ENCODE measurements around the gene SLC20A1.
A peak's percentile ranks its signal among the peaks of the same experiment; 100 is the strongest.
"Not testable (repeated sequence)": the region's sequence is repeated elsewhere in the genome, so short reads cannot be mapped to it uniquely, and the experiment has no call there.

The SLC20A1 gene, protein sequence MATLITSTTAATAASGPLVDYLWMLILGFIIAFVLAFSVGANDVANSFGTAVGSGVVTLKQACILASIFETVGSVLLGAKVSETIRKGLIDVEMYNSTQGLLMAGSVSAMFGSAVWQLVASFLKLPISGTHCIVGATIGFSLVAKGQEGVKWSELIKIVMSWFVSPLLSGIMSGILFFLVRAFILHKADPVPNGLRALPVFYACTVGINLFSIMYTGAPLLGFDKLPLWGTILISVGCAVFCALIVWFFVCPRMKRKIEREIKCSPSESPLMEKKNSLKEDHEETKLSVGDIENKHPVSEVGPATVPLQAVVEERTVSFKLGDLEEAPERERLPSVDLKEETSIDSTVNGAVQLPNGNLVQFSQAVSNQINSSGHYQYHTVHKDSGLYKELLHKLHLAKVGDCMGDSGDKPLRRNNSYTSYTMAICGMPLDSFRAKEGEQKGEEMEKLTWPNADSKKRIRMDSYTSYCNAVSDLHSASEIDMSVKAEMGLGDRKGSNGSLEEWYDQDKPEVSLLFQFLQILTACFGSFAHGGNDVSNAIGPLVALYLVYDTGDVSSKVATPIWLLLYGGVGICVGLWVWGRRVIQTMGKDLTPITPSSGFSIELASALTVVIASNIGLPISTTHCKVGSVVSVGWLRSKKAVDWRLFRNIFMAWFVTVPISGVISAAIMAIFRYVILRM

GRCh38 chr2:112645310-112646101 lies at the start of gene SLC20A1:
Gene SLC20A1, plus strand, starts transcription at chr2:112645939. Its CDS starts 890 bp downstream, at chr2:112646829.
- peak; percentile 96 to 99 (median 98) for DNase-seq (ENCODE audit: low read depth in 3 of 3, low spot score in 1 of 3)

- no peak for DNase-seq (ENCODE audit: low read depth in 3 of 3, low spot score in 1 of 3)
These were observed 48.0 kb upstream of the SLC20A1 start for GRCh38 chr2:112597537-112598322.

- no peak for DNase-seq (ENCODE audit: low read depth in 3 of 3, low spot score in 1 of 3)
These were observed 45.1 kb upstream of the SLC20A1 start for GRCh38 chr2:112600634-112601033.

GRCh38 chr2:112601754-112602153 lies 44.0 kb upstream of the SLC20A1 start:
- DNase-seq (ENCODE audit: low read depth in 3 of 3, low spot score in 1 of 3) = no peak

GRCh38 chr2:112602917-112603316 lies 42.8 kb upstream of the SLC20A1 start:
- no peak for DNase-seq (ENCODE audit: low read depth in 3 of 3, low spot score in 1 of 3)

DNA sequence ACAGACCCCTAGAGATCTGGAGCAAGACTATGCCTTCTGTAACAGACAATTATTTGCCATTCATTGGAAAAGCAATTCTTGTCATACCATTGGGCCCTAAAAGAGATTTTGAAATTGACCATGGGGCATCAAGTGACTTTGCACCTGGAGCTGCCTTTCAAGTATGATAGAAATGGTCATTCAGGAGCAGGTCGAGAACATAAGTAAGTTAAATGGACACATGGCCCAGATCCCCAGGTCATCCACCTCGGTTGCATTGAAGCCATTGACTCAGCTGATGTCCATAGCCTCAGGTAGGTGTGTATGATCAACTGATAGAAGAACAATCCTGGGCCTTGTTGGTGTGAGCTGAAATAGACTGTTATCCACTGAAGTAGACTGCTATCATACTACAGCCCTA lies 42.0 kb upstream of the SLC20A1 start:
- DNase-seq (ENCODE audit: low read depth in 3 of 3, low spot score in 1 of 3) = no peak

GRCh38 chr2:112604952-112605351 lies 40.8 kb upstream of the SLC20A1 start:
- DNase-seq (ENCODE audit: low read depth in 3 of 3, low spot score in 1 of 3) = no peak

GRCh38 chr2:112605926-112606325 lies 39.8 kb upstream of the SLC20A1 start:
- DNase-seq (ENCODE audit: low read depth in 3 of 3, low spot score in 1 of 3) = no peak

GRCh38 chr2:112606547-112606946 lies 39.2 kb upstream of the SLC20A1 start:
- no peak for DNase-seq (ENCODE audit: low read depth in 3 of 3, low spot score in 1 of 3)

- DNase-seq (ENCODE audit: low read depth in 3 of 3, low spot score in 1 of 3) = no peak
These were observed 37.9 kb upstream of the SLC20A1 start for GRCh38 chr2:112607680-112608438.

DNA sequence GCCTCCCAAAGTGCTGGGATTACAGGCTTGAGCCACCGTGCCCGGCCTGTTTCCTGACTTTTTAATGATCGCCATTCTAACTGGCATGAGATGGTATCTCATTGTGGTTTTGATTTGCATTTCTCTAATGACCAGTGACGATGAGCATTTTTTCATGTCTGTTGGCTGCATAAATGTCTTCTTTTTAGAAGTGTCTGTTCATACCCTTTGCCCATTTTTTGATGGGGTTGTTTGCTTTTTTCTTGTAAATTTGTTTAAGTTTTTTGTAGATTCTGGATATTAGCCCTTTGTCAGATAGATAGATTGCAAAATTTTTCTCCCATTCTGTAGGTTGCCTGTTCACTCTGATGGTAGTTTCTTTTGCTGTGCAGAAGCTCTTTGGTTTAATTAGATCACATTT lies 36.4 kb upstream of the SLC20A1 start:
- DNase-seq (ENCODE audit: low read depth in 3 of 3, low spot score in 1 of 3) = not testable (repeated sequence)

GRCh38 chr2:112612283-112612682 lies 33.5 kb upstream of the SLC20A1 start:
- DNase-seq (ENCODE audit: low read depth in 3 of 3, low spot score in 1 of 3) = not testable (repeated sequence)

GRCh38 chr2:112614201-112614840 lies 31.4 kb upstream of the SLC20A1 start:
- no peak for DNase-seq (ENCODE audit: low read depth in 3 of 3, low spot score in 1 of 3)

GRCh38 chr2:112615051-112615450 lies 30.7 kb upstream of the SLC20A1 start:
- DNase-seq (ENCODE audit: low read depth in 3 of 3, low spot score in 1 of 3) = no peak

- not testable (repeated sequence) for DNase-seq (ENCODE audit: low read depth in 3 of 3, low spot score in 1 of 3)
These were observed 29.9 kb upstream of the SLC20A1 start for GRCh38 chr2:112615798-112616197.

DNA sequence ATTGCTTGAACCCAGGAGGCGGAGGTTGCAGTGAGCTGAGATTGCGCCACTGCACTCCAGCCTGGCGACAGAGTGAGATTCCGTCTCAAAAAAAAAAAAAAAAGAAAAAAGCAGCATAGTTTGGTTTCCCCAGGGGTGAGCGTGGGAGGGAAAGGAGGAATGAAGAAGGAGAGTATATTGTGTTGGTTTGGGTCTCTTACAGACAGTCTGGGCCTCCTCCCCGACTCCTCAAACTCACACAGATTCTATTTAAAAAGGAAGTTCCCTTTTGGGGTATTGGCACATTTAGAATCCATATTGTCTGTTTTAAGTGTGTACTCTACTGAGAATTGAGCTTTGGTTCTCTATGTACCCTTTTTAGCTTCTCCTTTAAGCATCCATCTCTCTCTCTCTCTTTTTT lies 27.4 kb upstream of the SLC20A1 start:
- DNase-seq (ENCODE audit: low read depth in 3 of 3, low spot score in 1 of 3) = no peak

DNA sequence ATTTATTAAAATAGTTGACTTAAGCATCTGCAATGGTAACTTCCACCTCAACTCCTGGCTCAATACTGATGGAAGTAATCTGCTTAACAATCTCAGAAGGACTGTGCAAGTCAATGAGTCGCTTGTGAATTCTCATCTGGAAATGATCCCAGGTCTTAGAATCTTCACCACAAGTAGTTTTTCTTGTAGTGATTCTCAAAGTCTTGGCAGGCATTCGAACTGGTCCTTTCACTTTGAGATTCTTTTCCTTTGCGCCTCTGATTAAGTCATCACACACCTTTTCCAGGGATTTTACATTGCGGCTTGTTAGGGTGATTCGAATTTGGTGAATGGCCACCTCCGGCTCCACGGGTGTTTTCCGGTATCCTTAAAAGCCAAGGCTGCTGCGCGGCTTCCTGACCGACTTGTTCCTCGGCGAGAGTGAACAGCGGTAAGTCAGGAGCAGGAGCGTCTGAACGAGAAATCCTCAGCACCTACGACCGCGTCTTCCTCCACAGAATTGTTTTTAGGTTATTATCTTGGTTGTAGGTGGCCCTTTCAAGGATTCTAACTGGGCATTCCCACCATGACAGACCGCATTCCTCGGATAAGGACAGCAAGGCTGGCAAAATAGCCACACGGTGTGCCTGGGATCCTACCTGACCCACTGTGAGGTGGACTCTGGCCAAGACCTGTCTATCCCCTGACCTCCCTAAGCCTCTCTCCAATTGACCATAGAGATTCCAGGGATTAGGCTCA lies 23.8 kb upstream of the SLC20A1 start:
- no peak for DNase-seq (ENCODE audit: low read depth in 3 of 3, low spot score in 1 of 3)

- DNase-seq (ENCODE audit: low read depth in 3 of 3, low spot score in 1 of 3) = no peak
These were observed 23.2 kb upstream of the SLC20A1 start for GRCh38 chr2:112622528-112622849.

All from stimulated activated CD4-positive, alpha-beta T cell treated with anti-CD3 and anti-CD28 coated beads, TNF-alpha, amount 100 ng/mL, for 1 hour (primary cell).